Loucy (cell line): ENCODE measurements around the gene NRXN3.
"Not testable (repeated sequence)": the region's sequence is repeated elsewhere in the genome, so short reads cannot be mapped to it uniquely, and the experiment has no call there.

Experiments
- H2AFZ ChIP-seq: fragments of 200-600 bp; sonication (generic); 2 replicates; pipeline ENCODE4 v1.6.0; 2016; ENCODE audit warnings: antibody characterized with exemption, mild to moderate bottlenecking, low read length, moderate library complexity
- H3F3A ChIP-seq: fragments of 200-600 bp; 2 replicates; pipeline ENCODE4 v1.6.0; 2016; ENCODE audit warnings: antibody characterized with exemption, low read depth, mild to moderate bottlenecking
- H3K27me3 ChIP-seq: fragments of 200-600 bp; sonication (generic); 2 replicates; pipeline ENCODE4 v1.6.1; 2014; ENCODE audit warnings: low read length, mild to moderate bottlenecking; ENCODE audit not compliant: insufficient read depth, poor library complexity, severe bottlenecking
- H3K36me3 ChIP-seq: fragments of 200-600 bp; sonication (generic); 2 replicates; pipeline ENCODE4 v1.6.1; 2016; ENCODE audit warnings: low read length; ENCODE audit not compliant: insufficient read depth
- H3K4me1 ChIP-seq: fragments of 200-600 bp; sonication (generic); 2 replicates; pipeline ENCODE4 v1.5.1; 2014; ENCODE audit warnings: low read length, mild to moderate bottlenecking; ENCODE audit not compliant: insufficient read depth, poor library complexity, severe bottlenecking
- H3K4me2 ChIP-seq: fragments of 200-600 bp; sonication (generic); 2 replicates; pipeline ENCODE4 v1.6.0; 2014; ENCODE audit warnings: antibody characterized with exemption, low read length, low read depth, mild to moderate bottlenecking; ENCODE audit not compliant: poor library complexity, severe bottlenecking
- H3K4me3 ChIP-seq: fragments of 200-600 bp; sonication (generic); 2 replicates; pipeline ENCODE4 v1.5.1; 2014; ENCODE audit warnings: low read length, mild to moderate bottlenecking, mixed read lengths; ENCODE audit not compliant: poor library complexity, severe bottlenecking
- H3K79me2 ChIP-seq: fragments of 200-600 bp; sonication (generic); 2 replicates; pipeline ENCODE4 v1.6.1; 2014; ENCODE audit warnings: low read length; ENCODE audit not compliant: insufficient read depth
- H3K9ac ChIP-seq: fragments of 200-600 bp; sonication (generic); 2 replicates; pipeline ENCODE4 v1.6.0; 2014; ENCODE audit warnings: mild to moderate bottlenecking, low read depth, low read length, moderate library complexity; ENCODE audit not compliant: poor library complexity, severe bottlenecking
- H3K9me2 ChIP-seq: fragments of 200-600 bp; sonication (generic); replicated peaks from 2 replicates; pipeline ENCODE4 v1.6.1; 2016; ENCODE audit warnings: low read depth, low read length, mixed read lengths
- H3K9me3 ChIP-seq: fragments of 200-600 bp; sonication (generic); 2 replicates; pipeline ENCODE4 v1.6.1; 2014; ENCODE audit warnings: mild to moderate bottlenecking, antibody characterized with exemption, low read length, low read depth; ENCODE audit not compliant: insufficient read depth
- H4K20me1 ChIP-seq: fragments of 200-600 bp; sonication (generic); 2 replicates; pipeline ENCODE4 v1.6.0; 2014; ENCODE audit warnings: antibody characterized with exemption, low read length, mild to moderate bottlenecking; ENCODE audit not compliant: insufficient read depth, poor library complexity, severe bottlenecking
- EZH2phosphoT487 ChIP-seq: fragments of 200-600 bp; IDR thresholded peaks from 2 replicates; pipeline ENCODE4 v1.6.1; 2018; ENCODE audit warnings: antibody characterized with exemption, mild to moderate bottlenecking, moderate library complexity, borderline replicate concordance
- TF ChIP-seq, protein P1 (sequence below): fragments of 200-600 bp; sonication (generic); conservative IDR thresholded peaks from 2 replicates; pipeline ENCODE4 v1.5.1; 2014; ENCODE audit warnings: mild to moderate bottlenecking, antibody characterized with exemption, low read length

The NRXN3 gene

DNA sequence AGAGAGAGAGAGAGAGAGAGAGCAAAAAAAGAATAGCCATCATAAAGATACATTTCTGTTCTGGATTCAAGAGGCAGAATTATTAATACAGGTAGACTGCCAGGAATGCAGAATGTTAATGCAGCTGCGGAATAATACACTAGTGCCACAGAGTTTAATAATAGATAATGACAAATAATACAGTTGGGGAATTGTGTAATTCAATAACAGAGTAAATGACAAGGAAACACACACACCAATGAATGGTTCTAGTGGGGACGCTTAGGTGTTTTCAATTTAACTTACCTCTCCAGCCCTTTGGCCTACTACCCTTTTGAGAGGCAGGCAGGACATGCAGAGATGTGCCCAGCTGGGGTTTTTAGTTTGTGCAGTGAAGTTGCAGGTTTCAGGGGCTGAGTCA is 313.9 kb downstream of the NRXN3 start:
- no peak overlapping the region for H2AFZ ChIP-seq
- no peaks in the 10 kb centered on the region for H4K20me1 ChIP-seq
- H3F3A ChIP-seq = no peaks in the 10 kb centered on the region
- no peak overlapping the region for H3K4me3 ChIP-seq
- H3K79me2 ChIP-seq = no peaks in the 10 kb centered on the region
- H3K9ac ChIP-seq = no peak overlapping the region
- H3K9me2 ChIP-seq = no peaks in the 10 kb centered on the region
- no peaks in the 10 kb centered on the region for H3K27me3 ChIP-seq
- H3K9me3 ChIP-seq = no peaks in the 10 kb centered on the region
- H3K4me1 ChIP-seq = no peaks in the 10 kb centered on the region
- TF ChIP-seq, protein P1, sequence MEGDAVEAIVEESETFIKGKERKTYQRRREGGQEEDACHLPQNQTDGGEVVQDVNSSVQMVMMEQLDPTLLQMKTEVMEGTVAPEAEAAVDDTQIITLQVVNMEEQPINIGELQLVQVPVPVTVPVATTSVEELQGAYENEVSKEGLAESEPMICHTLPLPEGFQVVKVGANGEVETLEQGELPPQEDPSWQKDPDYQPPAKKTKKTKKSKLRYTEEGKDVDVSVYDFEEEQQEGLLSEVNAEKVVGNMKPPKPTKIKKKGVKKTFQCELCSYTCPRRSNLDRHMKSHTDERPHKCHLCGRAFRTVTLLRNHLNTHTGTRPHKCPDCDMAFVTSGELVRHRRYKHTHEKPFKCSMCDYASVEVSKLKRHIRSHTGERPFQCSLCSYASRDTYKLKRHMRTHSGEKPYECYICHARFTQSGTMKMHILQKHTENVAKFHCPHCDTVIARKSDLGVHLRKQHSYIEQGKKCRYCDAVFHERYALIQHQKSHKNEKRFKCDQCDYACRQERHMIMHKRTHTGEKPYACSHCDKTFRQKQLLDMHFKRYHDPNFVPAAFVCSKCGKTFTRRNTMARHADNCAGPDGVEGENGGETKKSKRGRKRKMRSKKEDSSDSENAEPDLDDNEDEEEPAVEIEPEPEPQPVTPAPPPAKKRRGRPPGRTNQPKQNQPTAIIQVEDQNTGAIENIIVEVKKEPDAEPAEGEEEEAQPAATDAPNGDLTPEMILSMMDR = no peak
- TF ChIP-seq EZH2phosphoT487 = no peak
- H3K36me3 ChIP-seq = no peaks in the 10 kb centered on the region
- no peak overlapping the region for H3K4me2 ChIP-seq

- Histone ChIP-seq H2AFZ (no peak overlapping the region), H4K20me1 (no peaks in the 10 kb centered on the region), H3K4me3 (no peak overlapping the region), H3K9me2 (no peaks in the 10 kb centered on the region), H3K9me3 (no peaks in the 10 kb centered on the region), H3K4me2 (no peak overlapping the region), H3K36me3 (no peaks in the 10 kb centered on the region), H3K4me1 (no peaks in the 10 kb centered on the region), H3F3A (no peaks in the 10 kb centered on the region), H3K79me2 (no peaks in the 10 kb centered on the region), H3K9ac (no peak overlapping the region), H3K27me3 (no peaks in the 10 kb centered on the region)
- TF ChIP-seq, protein P1 = no peak
- no peak for TF ChIP-seq EZH2phosphoT487
These were observed 315.9 kb downstream of the NRXN3 start for GRCh38 chr14:78486081-78486480.

- Histone ChIP-seq H3K9me2 (no peaks in the 10 kb centered on the region), H3K9me3 (no peaks in the 10 kb centered on the region), H3K27me3 (no peaks in the 10 kb centered on the region), H2AFZ (no peak overlapping the region), H4K20me1 (no peaks in the 10 kb centered on the region), H3K4me2 (no peak overlapping the region), H3K79me2 (no peaks in the 10 kb centered on the region), H3K4me1 (no peaks in the 10 kb centered on the region), H3K4me3 (no peak overlapping the region), H3K9ac (no peak overlapping the region), H3F3A (no peaks in the 10 kb centered on the region), H3K36me3 (no peaks in the 10 kb centered on the region)
- TF ChIP-seq, protein P1 = no peak
- no peak for TF ChIP-seq EZH2phosphoT487
These were observed 316.4 kb downstream of the NRXN3 start for GRCh38 chr14:78486621-78487020.

GRCh38 chr14:78487573-78487972 is 317.4 kb downstream of the NRXN3 start:
- H3K9ac ChIP-seq, H3F3A ChIP-seq, H3K79me2 ChIP-seq, H2AFZ ChIP-seq, H3K27me3 ChIP-seq, H3K4me3 ChIP-seq, H3K4me1 ChIP-seq, H4K20me1 ChIP-seq, H3K9me3 ChIP-seq, H3K9me2 ChIP-seq, H3K4me2 ChIP-seq, H3K36me3 ChIP-seq: not testable (repeated sequence)
